NCI-H2196 (cell line): Measurements from ENCODE around the gene ADAMTS17.

ENCODE experiments used
- DNase-seq: peaks from one replicate; lab custom pipeline; 2025; ENCODE audit not compliant: unreplicated experiment; lab: John Stamatoyannopoulos, UW

ADAMTS17 gene

GRCh38 chr15:100114100-100114499 is 227.7 kb downstream of the ADAMTS17 start:
- DNase-seq: no peak

GRCh38 chr15:100113351-100114080 is 228.3 kb downstream of the ADAMTS17 start:
- no peak for DNase-seq

GRCh38 chr15:100112636-100113305 is 229.0 kb downstream of the ADAMTS17 start:
- DNase-seq: no peak

- no peak for DNase-seq
These were observed 229.7 kb downstream of the ADAMTS17 start for GRCh38 chr15:100112061-100112420.

- no peak for DNase-seq
These were observed 230.4 kb downstream of the ADAMTS17 start for GRCh38 chr15:100111125-100112060.

GRCh38 chr15:100109486-100110035 is 232.2 kb downstream of the ADAMTS17 start:
- no peak for DNase-seq

GRCh38 chr15:100108846-100109245 is 232.9 kb downstream of the ADAMTS17 start:
- DNase-seq: no peak

GRCh38 chr15:100108346-100108745 is 233.4 kb downstream of the ADAMTS17 start:
- no peak for DNase-seq

GRCh38 chr15:100107606-100108225 is 234.1 kb downstream of the ADAMTS17 start:
- DNase-seq: no peak

GRCh38 chr15:100107151-100107550 is 234.6 kb downstream of the ADAMTS17 start:
- no peak for DNase-seq

- DNase-seq: no peak
These were observed 235.0 kb downstream of the ADAMTS17 start for GRCh38 chr15:100106732-100107131.

- no peak for DNase-seq
These were observed 236.7 kb downstream of the ADAMTS17 start for GRCh38 chr15:100105101-100105500.

- DNase-seq: no peak
These were observed 237.5 kb downstream of the ADAMTS17 start for GRCh38 chr15:100104245-100104644.

GRCh38 chr15:100103828-100104227 is 237.9 kb downstream of the ADAMTS17 start:
- no peak for DNase-seq

GRCh38 chr15:100101426-100102089 is 240.2 kb downstream of the ADAMTS17 start:
- no peak for DNase-seq

GRCh38 chr15:100100926-100101325 is 240.8 kb downstream of the ADAMTS17 start:
- no peak for DNase-seq

- no peak for DNase-seq
These were observed 241.8 kb downstream of the ADAMTS17 start for GRCh38 chr15:100099976-100100375.

GRCh38 chr15:100098705-100099104 is 243.1 kb downstream of the ADAMTS17 start:
- no peak for DNase-seq

GRCh38 chr15:100097342-100098127 is 244.2 kb downstream of the ADAMTS17 start:
- no peak for DNase-seq
